ENCODE results near the gene FFAR4.

- TF ChIP-seq POLR2A (IDR thresholded peaks at IDR 0.05), result no peak
- TF ChIP-seq EP300 (IDR thresholded peaks at IDR 0.05), result no peak
- no peak for TF ChIP-seq POLR2AphosphoS5 (IDR thresholded peaks at IDR 0.05)
These were observed 3.9 kb downstream of the FFAR4 start for GRCh38 chr10:93570383-93570782.

All from upper lobe of left lung (tissue), 4 donors.